Right renal pelvis (tissue), 4 donors: ENCODE data around the gene BMP2K. TPM values are rescaled to one million over a fixed set of nuclear protein-coding genes. Genes with fewer than 3 reads are reported as not detected.
A peak's percentile ranks its signal among the peaks of the same experiment; 100 is the strongest.
"Not testable (repeated sequence)": the region's sequence is repeated elsewhere in the genome, so short reads cannot be mapped to it uniquely, and the experiment has no call there.

ENCODE experiments used
- DNase-seq, 4 donors: peaks; one replicate each; pipeline ENCODE4 v3.0.0-alpha.2; 2013; ENCODE audit warnings: low read depth in 4 of 4, low spot score in 3 of 4, missing footprints in 1 of 4
- polyA plus RNA-seq, 4 donors: library from polyadenylated mRNA; unstranded; fragments of 120-200 nt; gene quantifications; one replicate each; pipeline ENCODE4 v1.2.1, GENCODE V29; 2013; ENCODE audit not compliant: insufficient read length in 4 of 4

BMP2K gene
- polyA plus RNA-seq, 4 donors, result 20.5 to 31.9 (median 27.4) TPM

DNA sequence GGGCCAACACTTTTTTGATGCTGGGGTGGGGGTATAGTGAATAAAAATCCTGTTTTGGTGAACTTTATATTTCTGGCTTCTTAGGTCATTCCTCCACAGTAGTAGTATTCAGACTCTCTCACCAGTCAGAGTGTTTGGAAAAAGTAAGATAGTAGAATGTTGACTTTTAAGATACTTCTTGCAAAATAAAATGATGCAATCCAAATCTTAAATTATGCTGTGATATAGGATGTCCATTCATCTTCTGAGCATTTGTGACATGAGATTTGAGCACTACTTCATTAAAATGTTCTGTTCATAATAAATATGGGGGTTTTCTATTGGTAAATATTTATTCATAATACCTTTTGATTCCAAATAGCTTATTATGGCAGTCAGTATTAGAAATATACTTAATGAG lies 70.1 kb downstream of the BMP2K start:
- no peak for DNase-seq

DNA sequence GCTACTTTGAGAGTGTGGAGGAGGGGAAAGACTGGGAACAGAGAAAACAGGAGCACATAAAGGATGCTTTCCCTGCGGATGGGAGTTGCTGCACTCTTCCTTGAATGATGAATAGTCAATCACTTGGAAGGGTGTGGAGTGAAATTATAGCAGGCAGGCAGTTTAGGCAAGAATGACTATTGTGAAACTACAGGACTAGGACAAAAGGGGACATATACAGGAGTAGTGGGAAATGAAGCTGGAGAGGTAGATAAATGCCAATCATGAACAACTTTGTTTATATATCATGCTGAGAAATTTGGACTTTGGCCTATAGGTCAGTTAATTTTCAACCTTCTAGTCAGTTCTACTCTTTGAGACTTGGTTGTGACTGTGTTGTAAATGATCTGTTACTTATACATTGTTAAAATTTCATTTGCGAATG lies 86.2 kb downstream of the BMP2K start:
- DNase-seq, result no peak

DNA sequence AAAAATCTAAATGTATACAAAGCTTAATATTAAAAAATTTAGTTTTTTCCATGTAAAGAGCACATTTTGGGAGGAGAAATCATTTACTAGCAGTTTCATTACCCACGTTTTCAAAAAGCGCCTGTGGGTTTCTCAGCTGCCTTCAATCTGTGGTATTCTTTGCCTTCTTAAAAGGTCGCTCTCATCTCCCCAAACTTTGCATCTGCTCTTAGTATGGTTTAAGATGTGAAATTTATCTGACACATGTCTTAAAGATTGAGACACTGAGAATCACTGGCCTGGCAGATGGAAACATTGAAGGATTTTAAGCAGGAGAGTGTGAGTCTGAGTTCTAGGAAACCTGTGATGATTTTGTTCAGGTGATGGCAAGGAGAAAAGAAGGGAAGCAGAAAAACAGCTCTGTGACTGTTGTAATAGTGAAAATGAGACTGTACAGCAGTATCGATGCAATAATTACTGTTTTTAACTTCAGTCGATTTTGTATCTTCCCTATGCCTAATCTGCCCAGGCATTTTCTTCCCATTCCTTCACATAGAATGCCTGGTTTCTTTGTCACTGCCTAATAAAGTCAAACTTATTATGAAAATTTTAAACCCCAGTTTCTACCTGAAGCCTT lies 87.2 kb downstream of the BMP2K start:
- no peak for DNase-seq

DNA sequence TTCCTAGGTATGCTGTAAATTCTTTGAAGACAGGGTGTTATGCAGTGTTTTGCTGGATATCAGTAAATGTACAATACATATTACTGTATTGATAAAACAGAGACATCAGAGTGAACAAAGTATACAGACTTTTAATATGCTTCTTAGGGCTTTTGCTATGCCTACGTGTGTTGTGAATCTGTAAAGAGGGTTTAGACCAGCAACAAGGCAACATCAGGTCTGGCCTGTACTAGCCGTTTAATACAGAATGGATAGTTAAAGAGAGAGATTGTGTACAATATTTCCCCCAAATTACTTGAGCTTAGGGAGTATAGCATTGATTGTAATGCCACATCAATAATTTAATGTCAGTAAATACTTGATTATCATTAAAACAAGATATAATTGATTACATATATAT lies 87.8 kb downstream of the BMP2K start:
- no peak for DNase-seq

DNA sequence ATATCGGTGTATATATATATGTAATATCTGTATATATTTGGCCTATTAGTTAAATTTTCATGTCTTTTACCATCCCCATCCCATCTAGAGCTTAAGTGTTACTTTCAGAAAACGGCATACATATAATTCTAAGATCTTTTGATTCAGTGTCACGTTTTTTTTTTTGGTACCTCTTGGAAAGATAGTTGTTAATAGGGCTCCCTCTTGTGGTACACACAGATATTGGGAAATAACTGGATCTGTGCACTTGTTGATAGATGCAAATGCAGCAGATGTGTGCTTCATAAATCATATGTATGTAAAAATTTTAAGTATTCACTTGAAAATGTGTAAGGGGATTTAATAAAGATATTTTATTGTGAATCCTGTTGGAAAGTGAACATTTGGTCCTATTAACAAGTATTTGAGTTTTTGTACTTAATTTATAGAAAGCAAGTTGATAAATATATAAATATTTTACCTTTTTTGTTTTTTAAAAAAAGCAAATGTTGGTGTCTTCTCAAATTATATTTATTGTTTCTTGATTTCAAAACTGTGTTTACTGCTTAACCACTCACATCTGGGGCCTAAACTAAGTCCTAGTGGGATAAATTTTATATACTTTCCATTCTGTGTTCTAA lies 88.4 kb downstream of the BMP2K start:
- DNase-seq, result peak; percentile 54 to 68 (median 60)

DNA sequence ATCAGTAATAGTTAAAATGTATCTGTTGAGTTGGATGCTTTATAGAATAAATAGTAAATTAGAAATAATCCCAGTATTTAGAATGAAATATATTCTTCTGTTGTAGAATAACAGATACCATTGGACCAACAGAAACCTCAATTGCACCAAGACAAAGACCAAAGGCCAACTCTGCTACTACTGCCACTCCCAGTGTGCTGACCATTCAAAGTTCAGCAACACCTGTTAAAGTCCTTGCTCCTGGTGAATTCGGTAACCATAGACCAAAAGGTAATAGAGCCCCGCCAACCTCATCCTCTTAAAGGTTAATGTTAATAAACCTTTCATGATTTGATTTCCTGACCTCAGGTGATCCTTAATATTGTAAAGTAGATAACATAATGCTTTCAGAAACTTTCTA lies 89.3 kb downstream of the BMP2K start:
- no peak for DNase-seq

DNA sequence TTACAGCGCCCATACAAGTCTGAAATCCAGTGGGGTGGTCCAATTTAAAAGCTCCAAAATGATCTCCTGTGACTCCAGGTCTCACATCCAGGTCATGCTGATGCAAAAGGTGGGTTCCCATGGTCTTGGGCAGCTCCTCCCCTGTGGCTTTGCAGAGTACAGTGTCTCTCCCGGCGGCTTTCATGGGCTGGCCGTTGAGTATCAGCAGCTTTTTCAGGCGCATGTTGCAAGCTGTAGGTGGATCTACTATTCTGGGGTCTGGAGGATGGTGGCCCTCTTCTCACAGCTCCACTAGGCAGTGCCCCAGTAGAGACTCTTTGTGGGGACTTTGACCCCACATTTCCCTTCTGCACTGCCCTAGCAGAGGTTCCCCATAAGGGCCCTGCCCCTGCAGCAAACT lies 92.6 kb downstream of the BMP2K start:
- DNase-seq, result not testable (repeated sequence)

DNA sequence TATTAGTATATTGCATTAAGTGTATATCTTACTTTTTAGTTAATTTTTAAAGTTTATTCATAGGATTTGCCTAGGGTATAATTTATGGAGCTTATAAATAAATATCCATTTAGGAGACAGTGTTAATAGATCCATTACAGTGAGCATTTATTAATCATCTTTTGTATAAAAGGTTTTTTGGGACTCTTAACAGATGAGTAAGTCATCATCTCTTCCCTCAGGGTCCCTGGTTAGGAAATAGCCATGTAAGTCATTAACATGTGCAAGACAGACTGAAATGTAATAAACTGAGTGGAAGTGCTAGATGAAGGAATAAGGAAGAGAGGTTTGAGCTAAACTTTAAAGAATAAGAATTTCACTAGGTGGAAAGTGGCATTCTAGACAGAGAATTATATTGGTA lies 93.9 kb downstream of the BMP2K start:
- no peak for DNase-seq

DNA sequence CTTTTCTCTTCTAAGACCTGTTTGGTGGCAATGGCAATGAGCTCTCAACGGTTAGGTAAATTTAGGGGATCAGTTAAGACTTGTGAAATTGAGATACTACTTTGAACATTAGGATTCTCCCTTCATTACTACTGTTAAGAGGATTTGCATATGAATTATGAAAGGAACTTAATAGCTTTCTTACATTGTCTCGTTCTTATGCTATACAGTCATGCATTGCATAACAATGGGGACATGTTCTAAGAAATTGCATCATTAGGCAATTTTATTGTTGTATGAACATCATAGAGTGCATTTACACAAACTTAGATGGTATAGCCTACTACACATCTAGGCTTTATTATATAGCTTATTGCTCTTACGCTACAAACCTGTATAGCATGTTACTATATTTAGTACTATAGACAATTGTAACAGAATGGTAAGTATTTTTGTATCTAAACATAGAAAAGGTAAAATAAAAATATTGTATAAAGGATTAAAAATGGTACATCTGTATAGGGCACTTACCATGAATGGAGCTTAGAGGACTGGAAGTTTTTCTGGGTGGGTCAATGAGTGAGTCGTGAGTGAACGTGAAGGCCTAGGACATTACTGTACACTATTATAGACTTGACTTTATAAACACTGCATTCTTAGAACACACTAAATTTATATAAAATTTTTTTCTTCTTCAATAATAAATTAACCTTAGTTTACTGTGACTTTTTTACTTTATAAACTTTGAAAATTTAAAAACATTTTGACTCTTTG lies 100.6 kb downstream of the BMP2K start:
- DNase-seq, result no peak

DNA sequence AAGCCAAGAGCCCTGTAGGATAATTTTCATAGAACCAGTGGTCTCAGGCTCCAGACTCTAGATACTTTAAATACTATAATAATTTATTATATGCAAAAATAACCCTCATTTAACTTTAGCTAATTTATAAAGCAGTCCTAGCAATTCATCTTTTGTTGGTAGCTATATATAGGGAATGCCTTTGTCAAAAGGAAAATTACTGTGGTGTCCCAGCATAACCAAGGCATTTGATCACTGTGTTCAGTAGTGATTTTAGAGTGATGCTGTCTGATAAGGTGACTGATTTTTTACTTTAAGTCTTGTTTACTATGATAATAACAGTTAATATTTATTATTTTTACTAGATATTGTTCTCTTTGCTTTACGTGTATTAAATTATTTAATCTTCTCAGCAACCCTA lies 101.9 kb downstream of the BMP2K start:
- no peak for DNase-seq

DNA sequence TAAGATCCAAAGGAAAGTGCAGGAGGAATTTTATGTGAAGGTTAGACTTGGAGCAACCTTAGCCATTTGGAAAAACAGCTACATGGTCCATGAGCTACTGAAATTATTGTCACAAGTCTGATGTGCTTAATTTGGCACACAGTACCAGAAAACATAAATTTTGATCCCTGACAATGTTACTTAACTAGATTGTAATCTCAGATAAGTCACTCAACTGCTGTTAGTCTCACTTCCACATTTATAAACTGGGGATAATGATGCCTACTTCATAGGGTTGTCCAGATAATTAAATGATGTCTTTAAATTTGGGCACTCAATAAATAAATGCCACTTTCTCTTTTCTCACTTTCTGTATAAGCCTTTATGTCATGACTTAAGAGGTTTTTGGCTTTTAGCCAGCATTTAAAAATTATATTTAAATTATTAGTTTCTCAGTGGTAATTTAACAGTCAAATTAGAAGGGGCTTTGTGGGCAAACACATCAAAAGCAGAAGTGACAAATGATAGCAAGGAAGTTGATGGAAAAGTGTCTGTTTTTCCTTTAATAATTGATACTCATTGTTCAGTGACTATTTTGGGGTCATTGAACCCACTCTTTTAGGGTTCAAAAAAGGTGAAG lies 104.8 kb downstream of the BMP2K start:
- DNase-seq, result no peak

DNA sequence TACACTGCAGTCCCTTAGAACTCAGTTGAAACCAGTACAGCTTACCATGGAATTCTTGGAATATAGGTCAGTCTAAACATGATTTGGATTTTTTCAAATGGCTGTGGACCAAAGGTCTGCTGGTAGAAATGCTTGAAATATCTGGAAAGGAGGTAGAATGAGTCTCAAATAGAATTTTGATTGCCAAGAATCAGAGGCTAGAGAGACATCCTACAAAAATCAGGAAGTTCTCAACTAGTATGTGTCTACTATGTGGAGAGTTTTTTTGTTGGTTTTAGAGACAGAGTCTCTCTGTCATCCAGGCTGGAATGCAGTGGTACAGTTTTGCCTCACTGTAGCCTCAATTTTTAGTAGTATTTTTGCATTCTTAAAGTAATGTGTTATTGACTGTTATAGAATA lies 109.4 kb downstream of the BMP2K start:
- DNase-seq, result no peak

DNA sequence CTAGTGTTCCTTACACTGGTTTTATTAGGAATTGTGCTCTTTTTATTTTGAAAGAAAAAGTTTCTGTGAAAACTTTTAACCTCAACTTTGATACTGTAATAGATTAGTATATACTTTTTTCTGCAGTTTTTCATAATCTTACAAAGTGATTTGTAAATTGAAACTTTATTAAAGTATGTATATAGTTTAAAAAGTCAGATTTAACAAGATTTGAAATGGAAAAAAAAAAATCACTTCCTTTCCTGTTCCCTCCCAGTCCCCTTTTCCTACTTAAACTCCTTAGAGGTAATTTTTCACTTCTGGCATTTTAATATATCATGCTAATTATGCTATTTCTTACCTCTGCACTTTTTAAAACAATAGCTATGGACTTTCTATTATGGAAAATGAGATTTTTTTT lies 113.8 kb downstream of the BMP2K start:
- no peak for DNase-seq

DNA sequence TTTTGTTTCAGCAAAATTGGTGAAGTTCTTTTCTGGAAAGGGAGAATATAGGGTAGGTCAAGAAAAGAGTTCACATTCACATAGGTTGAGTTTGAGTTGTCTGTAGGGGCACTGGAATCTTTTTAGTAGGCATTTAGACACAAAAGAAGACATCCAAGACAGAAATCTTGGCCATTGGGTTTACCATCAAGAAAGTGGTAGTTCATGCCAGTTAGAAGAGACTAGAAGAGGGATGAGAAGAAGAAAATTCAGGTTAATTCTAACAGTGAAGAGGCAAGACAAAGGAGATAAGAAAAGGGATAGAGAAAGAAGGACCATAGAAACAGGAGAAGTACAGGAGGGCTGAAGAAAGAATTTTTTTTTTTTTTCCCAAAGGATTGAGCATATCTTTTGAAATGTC lies 123.2 kb downstream of the BMP2K start:
- no peak for DNase-seq

DNA sequence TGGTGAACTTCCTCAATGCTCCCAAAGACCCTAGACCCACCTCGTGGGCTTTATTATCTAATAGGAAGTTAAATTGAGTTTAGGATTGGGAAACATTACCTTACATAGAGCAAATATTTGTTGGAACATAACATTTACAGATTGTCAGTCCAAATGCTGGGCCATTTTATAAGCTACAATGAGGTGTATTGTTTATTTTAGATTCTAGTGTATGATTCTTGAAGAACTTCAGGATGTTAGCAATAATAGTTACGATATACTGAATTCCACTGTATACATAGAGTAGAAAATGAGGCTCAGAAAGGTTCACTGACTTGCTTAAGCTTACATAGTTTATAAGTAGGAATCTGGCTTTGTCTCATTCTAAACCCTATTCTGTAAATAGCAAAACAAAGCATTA lies 125.7 kb downstream of the BMP2K start:
- no peak for DNase-seq

DNA sequence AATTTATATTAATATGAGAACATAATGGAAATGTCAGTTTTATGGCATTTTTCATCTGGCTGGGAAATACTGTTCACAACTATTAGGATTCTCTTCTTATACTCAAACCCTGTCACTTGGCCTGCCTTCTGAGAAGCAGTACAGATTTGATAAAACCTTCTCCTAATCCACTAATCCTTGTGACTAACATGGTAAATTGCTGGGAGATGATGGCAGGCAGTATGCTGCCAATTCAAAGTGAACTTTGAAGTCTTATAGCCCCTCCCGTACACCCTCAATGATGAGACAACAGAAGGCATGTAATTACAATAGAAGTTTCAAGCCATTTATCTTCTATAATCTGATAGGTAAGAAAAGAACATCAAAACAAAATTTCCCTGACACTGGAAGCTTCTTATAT lies 126.1 kb downstream of the BMP2K start:
- no peak for DNase-seq

DNA sequence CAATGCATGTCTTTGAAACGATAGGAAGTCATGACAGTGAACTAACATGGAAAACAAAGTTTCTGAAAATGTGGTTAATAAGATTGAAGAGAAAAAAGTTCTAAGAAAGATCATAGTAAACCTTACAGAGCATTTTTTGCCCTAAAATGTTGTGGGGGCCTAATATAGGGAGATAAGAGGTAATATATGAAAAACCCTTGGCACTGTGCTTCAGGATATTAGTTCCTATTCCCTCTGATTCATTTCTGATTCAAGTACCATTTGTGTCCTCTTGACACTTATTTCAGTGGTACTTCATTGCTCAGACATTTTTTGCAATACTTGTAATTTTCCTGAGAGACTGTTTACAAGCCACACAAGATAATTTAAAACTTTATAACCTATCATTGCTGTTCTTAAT lies 128.0 kb downstream of the BMP2K start:
- DNase-seq, result no peak

DNA sequence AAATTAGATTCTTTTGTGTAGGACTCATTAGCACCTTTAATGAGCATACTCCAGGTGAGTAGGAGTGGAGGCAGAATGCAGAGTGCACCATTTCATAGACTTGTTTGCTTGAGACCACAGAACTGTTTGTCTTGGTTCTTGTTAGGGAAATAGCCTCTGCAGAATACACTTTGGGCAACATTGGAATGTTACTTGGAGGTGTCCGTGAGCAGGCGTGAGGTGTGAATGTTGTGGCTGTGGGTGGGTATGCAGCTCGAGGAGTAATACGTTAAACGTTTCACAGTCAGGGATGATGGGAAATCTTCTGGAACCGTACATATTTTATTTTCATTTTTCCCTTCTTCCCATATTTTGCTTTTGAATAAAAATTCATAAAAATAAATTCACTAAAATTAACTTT lies 131.5 kb downstream of the BMP2K start:
- no peak for DNase-seq

DNA sequence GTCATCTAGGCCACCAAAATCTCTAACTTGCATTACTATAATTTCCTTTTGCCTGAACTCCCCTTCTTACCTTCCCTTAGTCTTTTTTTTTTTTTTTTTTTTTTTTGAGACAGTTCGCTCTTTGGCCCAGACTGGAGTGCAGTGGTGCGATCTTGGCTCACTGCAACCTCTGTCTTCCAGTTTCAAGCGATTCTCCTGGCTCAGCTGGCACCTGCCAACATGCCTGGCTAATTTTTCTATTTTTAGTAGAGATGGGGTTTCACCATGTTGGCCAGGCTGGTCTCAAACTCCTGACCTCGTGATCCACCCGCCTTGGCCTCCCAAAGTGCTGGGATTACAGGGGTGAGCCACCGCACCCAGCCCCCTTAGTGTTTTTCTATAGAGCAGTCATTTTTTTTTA lies 132.8 kb downstream of the BMP2K start:
- DNase-seq, result not testable (repeated sequence)

DNA sequence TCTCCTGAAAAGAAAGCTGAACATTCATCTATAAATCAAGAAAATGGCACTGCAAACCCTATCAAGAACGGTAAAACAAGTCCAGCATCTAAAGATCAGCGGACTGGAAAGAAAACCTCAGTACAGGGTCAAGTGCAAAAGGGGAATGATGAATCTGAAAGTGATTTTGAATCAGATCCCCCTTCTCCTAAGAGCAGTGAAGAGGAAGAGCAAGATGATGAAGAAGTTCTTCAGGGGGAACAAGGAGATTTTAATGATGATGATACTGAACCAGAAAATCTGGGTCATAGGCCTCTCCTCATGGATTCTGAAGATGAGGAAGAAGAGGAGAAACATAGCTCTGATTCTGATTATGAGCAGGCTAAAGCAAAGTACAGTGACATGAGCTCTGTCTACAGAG lies 134.5 kb downstream of the BMP2K start:
- no peak for DNase-seq

DNA sequence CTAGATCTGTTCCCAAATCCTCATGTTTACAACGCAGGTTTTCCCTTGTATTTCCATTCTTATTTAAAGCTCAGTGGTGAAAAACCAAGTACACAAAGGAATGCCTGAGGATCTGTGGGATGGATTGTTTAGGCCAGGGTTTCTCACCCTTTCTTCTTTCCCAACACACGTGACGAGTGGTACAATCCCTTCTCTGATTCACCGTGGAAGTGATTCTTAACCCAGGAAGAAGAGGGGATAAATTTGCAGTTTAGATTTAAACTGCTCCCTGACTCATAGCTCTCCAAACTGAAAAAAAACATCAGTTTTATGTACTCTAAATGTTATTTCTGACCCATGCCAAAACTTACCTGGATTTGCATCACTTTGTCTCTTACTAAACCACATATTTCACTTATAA lies 146.1 kb downstream of the BMP2K start:
- no peak for DNase-seq
